ENCODE data around the gene RIMBP2.

RIMBP2 gene

GRCh38 chr12:130474599-130475269 is 241.4 kb downstream of the RIMBP2 start:
- Histone ChIP-seq H4K8ac (ENCODE audit: low read depth, low read length) (no peak overlapping the region), H3K4me1 (ENCODE audit: control insufficient read depth, low read depth, low read length) (no peaks in the 10 kb centered on the region), H3K9ac (ENCODE audit: low read length) (no peak overlapping the region), H3K4me2 (ENCODE audit: low read length) (no peak overlapping the region), H2BK120ac (ENCODE audit: low read depth, low read length) (no peak overlapping the region), H4K5ac (ENCODE audit: low read length) (no peak overlapping the region), H2BK5ac (ENCODE audit: low read length) (no peak overlapping the region), H3K79me2 (ENCODE audit: control insufficient read depth, insufficient read depth, low read length) (no peaks in the 10 kb centered on the region), H3K56ac (ENCODE audit: low read length) (no peak overlapping the region), H3K36me3 (ENCODE audit: control insufficient read depth, insufficient read depth, low read length) (no peaks in the 10 kb centered on the region), H3K18ac (ENCODE audit: low read length) (no peak overlapping the region), H2AK5ac (ENCODE audit: low read length) (no peak overlapping the region), H3K4me3 (ENCODE audit: low read length) (no peak overlapping the region), H2BK15ac (replicated peaks; ENCODE audit: low read depth) (no peak overlapping the region), H3K23ac (ENCODE audit: low read length) (no peak overlapping the region), H3K27me3 (ENCODE audit: insufficient read depth, low read length, poor library complexity) (no peaks in the 10 kb centered on the region), H3K27ac (ENCODE audit: low read depth, low read length) (no peak overlapping the region), H3K79me1 (ENCODE audit: low read length) (no peaks in the 10 kb centered on the region), H3K4ac (ENCODE audit: low read depth, low read length) (no peak overlapping the region)
- DNase-seq = no peak
- WGBS (ENCODE audit: extremely low coverage, insufficient coverage, low lambda C conversion rate) = no CpG with 5 or more reads among the region's 27 CpGs

GRCh38 chr12:130473266-130473665 is 242.8 kb downstream of the RIMBP2 start:
- no peaks in the 10 kb centered on the region for H3K27me3 ChIP-seq (ENCODE audit: insufficient read depth, low read length, poor library complexity)
- H3K27ac ChIP-seq (ENCODE audit: low read depth, low read length) = no peak overlapping the region
- H4K5ac ChIP-seq (ENCODE audit: low read length) = no peak overlapping the region
- no peak overlapping the region for H3K4ac ChIP-seq (ENCODE audit: low read depth, low read length)
- H3K4me1 ChIP-seq (ENCODE audit: control insufficient read depth, low read depth, low read length) = no peaks in the 10 kb centered on the region
- no peak overlapping the region for H4K8ac ChIP-seq (ENCODE audit: low read depth, low read length)
- no peak overlapping the region for H2BK5ac ChIP-seq (ENCODE audit: low read length)
- H3K79me2 ChIP-seq (ENCODE audit: control insufficient read depth, insufficient read depth, low read length) = no peaks in the 10 kb centered on the region
- H3K79me1 ChIP-seq (ENCODE audit: low read length) = no peaks in the 10 kb centered on the region
- H3K36me3 ChIP-seq (ENCODE audit: control insufficient read depth, insufficient read depth, low read length) = no peaks in the 10 kb centered on the region
- H2BK120ac ChIP-seq (ENCODE audit: low read depth, low read length) = no peak overlapping the region
- no peak overlapping the region for H3K9ac ChIP-seq (ENCODE audit: low read length)
- no peak overlapping the region for H2AK5ac ChIP-seq (ENCODE audit: low read length)
- no peak overlapping the region for H3K4me2 ChIP-seq (ENCODE audit: low read length)
- no peak overlapping the region for H3K56ac ChIP-seq (ENCODE audit: low read length)
- WGBS (ENCODE audit: extremely low coverage, insufficient coverage, low lambda C conversion rate) = no CpG with 5 or more reads among the region's 17 CpGs
- no peak overlapping the region for H2BK15ac ChIP-seq (replicated peaks; ENCODE audit: low read depth)
- no peak overlapping the region for H3K18ac ChIP-seq (ENCODE audit: low read length)
- no peak overlapping the region for H3K23ac ChIP-seq (ENCODE audit: low read length)
- no peak overlapping the region for H3K4me3 ChIP-seq (ENCODE audit: low read length)
- no peak for DNase-seq

GRCh38 chr12:130470969-130471368 is 245.1 kb downstream of the RIMBP2 start:
- no peak for DNase-seq
- Histone ChIP-seq H3K23ac (ENCODE audit: low read length) (no peak overlapping the region), H3K56ac (ENCODE audit: low read length) (no peak overlapping the region), H3K79me1 (ENCODE audit: low read length) (no peaks in the 10 kb centered on the region), H4K8ac (ENCODE audit: low read depth, low read length) (no peak overlapping the region), H2BK120ac (ENCODE audit: low read depth, low read length) (no peak overlapping the region), H3K4ac (ENCODE audit: low read depth, low read length) (no peak overlapping the region), H3K4me1 (ENCODE audit: control insufficient read depth, low read depth, low read length) (no peaks in the 10 kb centered on the region), H3K27me3 (ENCODE audit: insufficient read depth, low read length, poor library complexity) (no peaks in the 10 kb centered on the region), H2BK15ac (replicated peaks; ENCODE audit: low read depth) (no peak overlapping the region), H3K27ac (ENCODE audit: low read depth, low read length) (no peak overlapping the region), H4K5ac (ENCODE audit: low read length) (no peak overlapping the region), H3K18ac (ENCODE audit: low read length) (no peak overlapping the region), H3K4me3 (ENCODE audit: low read length) (no peak overlapping the region), H3K4me2 (ENCODE audit: low read length) (no peak overlapping the region), H3K79me2 (ENCODE audit: control insufficient read depth, insufficient read depth, low read length) (no peaks in the 10 kb centered on the region), H2BK5ac (ENCODE audit: low read length) (no peak overlapping the region), H2AK5ac (ENCODE audit: low read length) (no peak overlapping the region), H3K9ac (ENCODE audit: low read length) (no peak overlapping the region), H3K36me3 (ENCODE audit: control insufficient read depth, insufficient read depth, low read length) (no peaks in the 10 kb centered on the region)
- no CpG with 5 or more reads among the region's 6 CpGs for WGBS (ENCODE audit: extremely low coverage, insufficient coverage, low lambda C conversion rate)

- H4K8ac ChIP-seq (ENCODE audit: low read depth, low read length) = no peak overlapping the region
- H3K27me3 ChIP-seq (ENCODE audit: insufficient read depth, low read length, poor library complexity) = no peaks in the 10 kb centered on the region
- no peaks in the 10 kb centered on the region for H3K4me1 ChIP-seq (ENCODE audit: control insufficient read depth, low read depth, low read length)
- peak overlapping the region; percentile 15 for H3K56ac ChIP-seq (ENCODE audit: low read length)
- no peak overlapping the region for H3K9ac ChIP-seq (ENCODE audit: low read length)
- no peaks in the 10 kb centered on the region for H3K79me1 ChIP-seq (ENCODE audit: low read length)
- no CpG with 5 or more reads among the region's 7 CpGs for WGBS (ENCODE audit: extremely low coverage, insufficient coverage, low lambda C conversion rate)
- H3K4me3 ChIP-seq (ENCODE audit: low read length) = no peak overlapping the region
- no peaks in the 10 kb centered on the region for H3K79me2 ChIP-seq (ENCODE audit: control insufficient read depth, insufficient read depth, low read length)
- DNase-seq = no peak
- H2BK120ac ChIP-seq (ENCODE audit: low read depth, low read length) = no peak overlapping the region
- H3K23ac ChIP-seq (ENCODE audit: low read length) = no peak overlapping the region
- no peak overlapping the region for H3K18ac ChIP-seq (ENCODE audit: low read length)
- no peak overlapping the region for H3K27ac ChIP-seq (ENCODE audit: low read depth, low read length)
- no peak overlapping the region for H2BK5ac ChIP-seq (ENCODE audit: low read length)
- H3K4me2 ChIP-seq (ENCODE audit: low read length) = no peak overlapping the region
- H3K4ac ChIP-seq (ENCODE audit: low read depth, low read length) = no peak overlapping the region
- no peak overlapping the region for H4K5ac ChIP-seq (ENCODE audit: low read length)
- H2BK15ac ChIP-seq (replicated peaks; ENCODE audit: low read depth) = no peak overlapping the region
- no peaks in the 10 kb centered on the region for H3K36me3 ChIP-seq (ENCODE audit: control insufficient read depth, insufficient read depth, low read length)
- no peak overlapping the region for H2AK5ac ChIP-seq (ENCODE audit: low read length)
Measured at GRCh38 chr12:130469552-130469951, 246.5 kb downstream of the RIMBP2 start.

GRCh38 chr12:130468700-130469245 is 247.3 kb downstream of the RIMBP2 start:
- Histone ChIP-seq H3K79me2 (ENCODE audit: control insufficient read depth, insufficient read depth, low read length) (no peaks in the 10 kb centered on the region), H3K18ac (ENCODE audit: low read length) (no peak overlapping the region), H2BK15ac (replicated peaks; ENCODE audit: low read depth) (no peak overlapping the region), H3K23ac (ENCODE audit: low read length) (no peak overlapping the region), H2AK5ac (ENCODE audit: low read length) (no peak overlapping the region), H4K5ac (ENCODE audit: low read length) (no peak overlapping the region), H3K4me2 (ENCODE audit: low read length) (no peak overlapping the region), H3K27me3 (ENCODE audit: insufficient read depth, low read length, poor library complexity) (no peaks in the 10 kb centered on the region), H3K4me1 (ENCODE audit: control insufficient read depth, low read depth, low read length) (no peaks in the 10 kb centered on the region), H3K27ac (ENCODE audit: low read depth, low read length) (no peak overlapping the region), H3K9ac (ENCODE audit: low read length) (no peak overlapping the region), H3K36me3 (ENCODE audit: control insufficient read depth, insufficient read depth, low read length) (no peaks in the 10 kb centered on the region), H3K4me3 (ENCODE audit: low read length) (no peak overlapping the region), H2BK5ac (ENCODE audit: low read length) (no peak overlapping the region), H3K56ac (ENCODE audit: low read length) (no peak overlapping the region), H2BK120ac (ENCODE audit: low read depth, low read length) (no peak overlapping the region), H4K8ac (ENCODE audit: low read depth, low read length) (no peak overlapping the region), H3K79me1 (ENCODE audit: low read length) (no peaks in the 10 kb centered on the region), H3K4ac (ENCODE audit: low read depth, low read length) (no peak overlapping the region)
- no peak for DNase-seq
- WGBS (ENCODE audit: extremely low coverage, insufficient coverage, low lambda C conversion rate) = no CpG with 5 or more reads among the region's 24 CpGs

GRCh38 chr12:130468186-130468585 is 247.9 kb downstream of the RIMBP2 start:
- Histone ChIP-seq H3K4me2 (ENCODE audit: low read length) (no peak overlapping the region), H2BK120ac (ENCODE audit: low read depth, low read length) (no peak overlapping the region), H3K4ac (ENCODE audit: low read depth, low read length) (no peak overlapping the region), H2AK5ac (ENCODE audit: low read length) (no peak overlapping the region), H3K18ac (ENCODE audit: low read length) (no peak overlapping the region), H4K5ac (ENCODE audit: low read length) (no peak overlapping the region), H3K79me2 (ENCODE audit: control insufficient read depth, insufficient read depth, low read length) (no peaks in the 10 kb centered on the region), H3K9ac (ENCODE audit: low read length) (no peak overlapping the region), H3K79me1 (ENCODE audit: low read length) (no peaks in the 10 kb centered on the region), H2BK5ac (ENCODE audit: low read length) (no peak overlapping the region), H3K27me3 (ENCODE audit: insufficient read depth, low read length, poor library complexity) (no peaks in the 10 kb centered on the region), H3K23ac (ENCODE audit: low read length) (no peak overlapping the region), H3K4me3 (ENCODE audit: low read length) (no peak overlapping the region), H4K8ac (ENCODE audit: low read depth, low read length) (no peak overlapping the region), H3K27ac (ENCODE audit: low read depth, low read length) (no peak overlapping the region), H3K36me3 (ENCODE audit: control insufficient read depth, insufficient read depth, low read length) (no peaks in the 10 kb centered on the region), H3K4me1 (ENCODE audit: control insufficient read depth, low read depth, low read length) (no peaks in the 10 kb centered on the region), H2BK15ac (replicated peaks; ENCODE audit: low read depth) (no peak overlapping the region), H3K56ac (ENCODE audit: low read length) (no peak overlapping the region)
- no CpG with 5 or more reads among the region's 9 CpGs for WGBS (ENCODE audit: extremely low coverage, insufficient coverage, low lambda C conversion rate)
- no peak for DNase-seq

All from mesendoderm (in vitro differentiated cells).